GM19035 (cell line): Measurements from ENCODE around the gene ZNF414.
"Not testable (repeated sequence)": the region's sequence is repeated elsewhere in the genome, so short reads cannot be mapped to it uniquely, and the experiment has no call there.

Experiments
- ATAC-seq: cut with Tn5 transposase; IDR thresholded peaks from one replicate; pipeline ENCODE4 v1.9.1; 2021; ENCODE audit not compliant: unreplicated experiment

ZNF414 gene

GRCh38 chr19:8518536-8518935, 4.6 kb upstream of the ZNF414 start:
- no peak for ATAC-seq

- no peak for ATAC-seq
These were observed 3.8 kb upstream of the ZNF414 start for GRCh38 chr19:8517551-8518442.

GRCh38 chr19:8515317-8515716, 1.4 kb upstream of the ZNF414 start:
- no peak for ATAC-seq

GRCh38 chr19:8514505-8515009, 590 bp upstream of the ZNF414 start:
- ATAC-seq: not testable (repeated sequence)

- ATAC-seq: no peak
These were observed 806 bp downstream of the ZNF414 start for GRCh38 chr19:8513036-8513686.

GRCh38 chr19:8512115-8512967, 1.6 kb downstream of the ZNF414 start:
- ATAC-seq: no peak

- no peak for ATAC-seq
These were observed 2.3 kb downstream of the ZNF414 start for GRCh38 chr19:8511573-8512101.

GRCh38 chr19:8510589-8511115, 3.3 kb downstream of the ZNF414 start:
- ATAC-seq: no peak

GRCh38 chr19:8506402-8506957, 7.5 kb downstream of the ZNF414 start:
- no peak for ATAC-seq

- peak; percentile 64 for ATAC-seq
These were observed 8.1 kb downstream of the ZNF414 start for GRCh38 chr19:8505680-8506401.

- no peak for ATAC-seq
These were observed 9.0 kb downstream of the ZNF414 start for GRCh38 chr19:8504919-8505318.

GRCh38 chr19:8504171-8504570, 9.8 kb downstream of the ZNF414 start:
- no peak for ATAC-seq

- no peak for ATAC-seq
These were observed 10.5 kb downstream of the ZNF414 start for GRCh38 chr19:8503510-8503909.

- no peak for ATAC-seq
These were observed 12.0 kb downstream of the ZNF414 start for GRCh38 chr19:8501981-8502380.

- no peak for ATAC-seq
These were observed 12.5 kb downstream of the ZNF414 start for GRCh38 chr19:8501516-8501915.

GRCh38 chr19:8500158-8500557, 13.8 kb downstream of the ZNF414 start:
- no peak for ATAC-seq

- ATAC-seq: no peak
These were observed 14.7 kb downstream of the ZNF414 start for GRCh38 chr19:8499048-8499833.

- no peak for ATAC-seq
These were observed 15.7 kb downstream of the ZNF414 start for GRCh38 chr19:8498295-8498694.

GRCh38 chr19:8494158-8494557, 19.8 kb downstream of the ZNF414 start:
- no peak for ATAC-seq
